ENCODE measurements around the gene TBRG1.

TBRG1 gene

GRCh38 chr11:124605719-124606118 is 16.9 kb upstream of the TBRG1 start:
- no peak for TF ChIP-seq CTCF (IDR thresholded peaks at IDR 0.05)

- no peak for TF ChIP-seq CTCF (IDR thresholded peaks at IDR 0.05)
Measured at GRCh38 chr11:124608147-124608546, 14.5 kb upstream of the TBRG1 start.

GRCh38 chr11:124610295-124610694 is 12.4 kb upstream of the TBRG1 start:
- TF ChIP-seq CTCF (IDR thresholded peaks at IDR 0.05), result no peak

GRCh38 chr11:124611064-124611463 is 11.6 kb upstream of the TBRG1 start, which contains the start of gene PANX3:
PANX3 (plus strand) TSS chr11:124611428; CDS start chr11:124611557, 129 bp downstream.
- no peak for TF ChIP-seq CTCF (IDR thresholded peaks at IDR 0.05)

GRCh38 chr11:124612045-124612444 is 10.6 kb upstream of the TBRG1 start:
- no peak for TF ChIP-seq CTCF (IDR thresholded peaks at IDR 0.05)

- TF ChIP-seq CTCF (IDR thresholded peaks at IDR 0.05), result no peak
Measured at GRCh38 chr11:124612567-124613246, 10.0 kb upstream of the TBRG1 start.

GRCh38 chr11:124618863-124619262 is 3.8 kb upstream of the TBRG1 start:
- TF ChIP-seq CTCF (IDR thresholded peaks at IDR 0.05), result no peak

Measured in LNCAP (cell line).